NCI-H2171 treated with DMSO at 0.1 percent for 48 hours (cell line): ENCODE measurements around the gene TIMM17A.
"Not testable (repeated sequence)": the region's sequence is repeated elsewhere in the genome, so short reads cannot be mapped to it uniquely, and the experiment has no call there.

Experiments used
- DNase-seq: peaks from one replicate; lab custom pipeline; 2025; lab: John Stamatoyannopoulos, UW

TIMM17A gene

DNA sequence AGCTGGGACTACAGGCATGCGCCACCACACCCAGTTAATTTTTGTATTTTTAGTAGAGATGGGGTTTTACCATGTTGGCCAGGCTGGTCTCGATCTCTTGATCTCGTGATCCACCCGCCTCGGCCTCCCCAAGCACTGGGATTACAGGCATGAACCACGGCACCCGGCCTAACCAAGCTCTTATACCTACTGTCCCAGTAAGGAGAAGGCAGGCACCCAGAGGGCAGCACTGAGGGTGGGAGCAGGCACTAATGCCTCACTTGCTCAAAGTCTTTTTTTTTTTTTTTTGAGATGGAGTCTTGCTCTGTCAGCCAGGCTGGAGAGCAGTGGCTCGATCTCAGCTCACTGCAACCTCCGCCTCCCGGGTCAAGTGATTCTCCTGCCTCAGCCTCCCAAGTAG lies 15.0 kb upstream of the TIMM17A start:
- DNase-seq: not testable (repeated sequence)

DNA sequence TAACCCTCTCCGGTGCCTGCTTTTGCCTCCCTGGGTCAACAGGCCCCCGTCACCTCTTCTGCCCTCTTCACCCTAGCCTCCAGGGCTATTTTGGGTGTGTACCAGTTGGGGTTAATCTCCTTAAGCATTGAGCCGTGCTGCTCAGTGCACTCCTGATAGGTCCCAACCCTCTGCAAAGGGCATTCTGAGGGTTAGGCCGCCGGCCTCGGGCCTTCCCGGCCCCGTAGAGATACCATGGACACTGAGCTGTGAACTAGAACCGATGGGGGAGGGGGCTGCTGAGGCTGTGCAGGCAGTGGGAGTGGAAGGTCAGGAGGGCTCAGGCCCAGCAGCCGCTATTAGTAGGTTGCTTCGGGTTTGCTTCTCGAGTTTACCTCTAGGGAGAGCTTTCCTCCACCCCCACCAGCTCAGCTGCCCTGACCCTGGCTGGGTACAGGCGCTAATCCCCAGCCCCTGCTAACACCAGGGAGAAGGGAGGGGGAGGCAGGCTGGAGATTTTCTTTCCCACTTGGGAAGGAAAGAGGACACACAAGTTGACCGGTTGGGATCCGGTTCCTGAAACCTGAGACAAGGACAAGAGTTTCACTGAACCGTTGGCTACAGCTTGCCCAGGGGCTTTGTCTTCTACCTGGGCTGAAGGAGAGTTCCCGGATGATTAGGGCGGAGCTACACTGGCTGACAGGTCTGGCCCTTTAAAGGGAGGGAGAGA lies 13.7 kb upstream of the TIMM17A start:
- DNase-seq: no peak

DNA sequence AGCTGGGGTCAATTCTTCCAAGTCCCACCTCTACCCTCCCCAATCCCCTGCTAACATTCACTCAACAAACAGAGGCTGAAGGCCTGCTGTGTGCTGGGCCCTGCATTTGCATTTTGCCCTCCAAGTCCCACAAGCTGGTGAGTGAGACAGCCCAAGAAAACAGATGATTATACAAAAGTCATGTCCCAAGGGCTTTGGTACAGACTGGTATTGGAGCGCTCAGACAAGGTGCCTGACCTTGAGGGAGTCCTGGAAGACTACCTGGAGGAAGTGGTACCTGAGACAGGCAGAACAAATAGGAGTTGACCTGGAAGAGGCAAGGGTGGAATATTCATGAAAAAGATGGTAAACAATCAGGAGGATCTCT lies 13.2 kb upstream of the TIMM17A start:
- no peak for DNase-seq

DNA sequence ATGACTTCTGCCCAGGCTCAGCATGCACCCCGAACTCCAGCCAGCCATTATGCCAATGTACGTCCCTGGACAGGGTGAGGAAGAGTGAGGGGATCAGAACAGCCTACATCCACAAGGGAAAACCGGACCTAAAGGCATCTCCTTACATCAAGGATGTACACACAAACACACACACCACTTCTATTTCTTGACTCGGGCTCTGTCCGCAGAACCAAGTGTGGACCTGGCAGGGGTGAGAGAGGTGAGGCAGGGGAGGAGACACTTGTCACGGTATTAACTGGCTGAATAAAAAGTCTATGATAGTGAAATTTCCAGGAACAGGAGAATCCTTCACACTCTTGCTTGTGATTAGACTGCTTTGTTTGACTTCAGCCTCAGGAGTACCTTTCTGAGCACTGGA lies 11.3 kb upstream of the TIMM17A start:
- no peak for DNase-seq

DNA sequence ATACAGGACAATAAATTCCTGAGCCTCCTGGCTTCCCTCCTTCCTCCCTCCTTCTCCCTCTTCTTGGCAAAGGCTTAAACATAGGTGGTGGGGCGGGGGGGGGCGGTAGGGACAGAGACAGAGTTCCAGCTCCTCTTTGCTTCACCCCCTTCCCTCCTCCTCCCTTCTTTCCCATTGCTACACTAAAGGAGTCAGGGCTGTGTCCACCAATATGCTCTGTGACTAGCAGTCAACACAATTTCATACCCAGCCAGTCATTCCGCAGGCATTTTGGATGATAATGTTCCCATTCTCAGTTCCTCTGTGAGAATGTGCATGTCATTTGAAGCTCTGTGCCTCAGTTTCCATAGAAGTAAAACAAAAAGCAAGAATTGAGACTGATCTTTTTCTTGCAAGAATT lies 10.7 kb upstream of the TIMM17A start:
- DNase-seq: no peak

DNA sequence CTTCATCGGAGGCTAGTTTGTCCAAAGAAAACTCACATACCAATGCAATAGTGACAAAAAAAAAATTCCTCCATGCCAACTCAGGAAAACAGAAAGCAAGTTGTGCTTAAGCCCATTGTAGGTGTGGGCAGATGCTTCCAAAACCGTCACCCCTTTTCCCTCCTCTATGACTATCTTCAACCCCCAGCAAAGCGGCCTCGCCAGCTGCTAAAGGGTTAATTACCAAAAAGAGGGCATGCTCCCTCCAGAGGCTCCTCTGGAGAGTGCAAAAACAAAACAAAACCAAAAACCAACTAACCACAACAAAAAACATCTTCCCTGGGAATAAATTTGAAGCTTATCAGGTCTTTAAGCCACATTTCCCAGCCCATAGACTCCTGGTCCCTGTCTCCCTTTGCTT lies 10.1 kb upstream of the TIMM17A start:
- no peak for DNase-seq

DNA sequence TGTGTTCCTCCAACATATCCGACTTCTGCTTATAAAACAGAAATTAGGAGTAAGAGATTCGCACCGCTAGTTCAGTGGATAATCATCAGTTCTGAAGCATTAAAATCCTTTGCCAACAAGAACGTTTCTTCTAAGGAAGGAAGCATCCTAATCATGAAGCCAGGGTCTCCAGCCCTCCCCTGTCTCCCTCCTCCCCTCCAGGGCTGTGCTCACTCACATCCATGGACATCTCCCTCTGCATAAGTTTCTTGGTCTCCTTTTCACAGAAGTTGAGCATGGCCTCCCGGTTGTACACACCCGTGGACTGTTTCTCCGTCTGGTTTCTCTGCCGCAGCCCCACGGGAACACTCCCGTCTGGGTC lies 9.5 kb upstream of the TIMM17A start:
- no peak for DNase-seq

DNA sequence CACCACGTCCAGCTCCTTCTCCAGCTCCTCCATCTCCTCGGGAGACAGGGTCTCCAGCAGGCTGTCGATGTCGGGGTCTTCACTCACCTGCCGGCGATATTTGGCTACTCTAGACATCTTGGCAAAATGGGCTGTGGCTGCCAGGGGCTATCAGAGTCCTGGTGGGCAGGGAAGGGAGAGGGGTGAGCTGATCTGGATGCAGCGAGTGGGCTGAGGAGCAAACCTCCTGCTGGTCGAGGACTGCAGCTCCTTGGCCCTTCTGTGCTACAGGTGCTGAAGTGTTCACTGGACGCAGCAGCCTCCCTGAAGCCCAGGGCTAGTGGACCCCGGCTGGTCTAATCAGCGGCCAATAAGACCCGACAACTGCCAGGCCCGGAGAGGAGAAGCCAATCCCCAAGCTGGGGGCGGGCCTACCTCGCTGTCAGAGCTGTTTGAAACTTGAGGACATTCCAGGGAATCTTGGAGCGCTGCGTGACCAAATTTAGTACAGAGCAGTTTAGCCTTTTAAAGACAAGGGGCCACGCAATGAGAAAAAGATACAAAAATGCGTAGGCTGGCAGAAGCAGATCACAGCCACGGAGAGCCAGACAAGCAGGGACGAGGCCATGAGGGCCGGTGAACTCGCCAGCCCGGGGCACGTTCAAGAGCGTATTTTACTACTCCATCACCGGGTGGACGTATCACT lies 8.9 kb upstream of the TIMM17A start, which contains the start of gene LMOD1:
Gene LMOD1 (minus strand): TSS at position 325 of the 685 bp plus-strand sequence. CDS start 208 bp downstream, at position 117.
- no peak for DNase-seq

DNA sequence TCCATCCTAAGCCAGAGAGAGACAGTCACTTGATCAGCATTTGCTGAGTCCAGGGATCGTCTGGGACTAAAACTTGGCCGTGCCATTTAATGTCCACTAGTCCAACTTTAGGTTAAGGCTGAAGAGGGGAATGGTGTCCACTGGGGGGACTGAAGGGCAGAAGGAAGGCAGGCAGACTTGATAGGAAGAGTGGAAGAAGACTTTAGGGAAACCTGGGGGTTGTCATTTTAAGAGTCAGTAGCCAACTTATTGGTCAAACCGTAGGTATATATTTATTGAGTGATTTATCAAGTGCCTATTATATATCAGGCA lies 7.7 kb upstream of the TIMM17A start:
- DNase-seq: no peak

DNA sequence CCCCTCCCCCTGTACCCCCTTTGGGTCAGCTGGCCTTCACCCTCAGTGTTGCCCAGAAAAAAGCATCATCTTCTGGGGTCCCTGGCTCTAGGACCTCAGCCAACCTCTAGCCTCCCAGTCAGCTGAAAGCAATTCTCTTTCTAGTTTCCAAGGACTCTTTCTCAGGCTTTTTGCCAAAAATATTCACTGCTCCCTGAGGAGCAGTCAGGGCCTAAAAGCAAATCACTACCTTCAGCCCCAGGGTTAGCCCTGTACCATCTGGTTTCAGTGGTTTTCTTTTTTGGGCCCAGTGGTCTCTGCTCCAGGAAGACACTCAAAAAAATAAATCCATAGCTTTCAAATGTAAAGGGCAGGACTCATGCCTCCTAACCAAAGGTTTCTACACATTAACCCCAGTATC lies 5.8 kb upstream of the TIMM17A start:
- peak; percentile 33 for DNase-seq

DNA sequence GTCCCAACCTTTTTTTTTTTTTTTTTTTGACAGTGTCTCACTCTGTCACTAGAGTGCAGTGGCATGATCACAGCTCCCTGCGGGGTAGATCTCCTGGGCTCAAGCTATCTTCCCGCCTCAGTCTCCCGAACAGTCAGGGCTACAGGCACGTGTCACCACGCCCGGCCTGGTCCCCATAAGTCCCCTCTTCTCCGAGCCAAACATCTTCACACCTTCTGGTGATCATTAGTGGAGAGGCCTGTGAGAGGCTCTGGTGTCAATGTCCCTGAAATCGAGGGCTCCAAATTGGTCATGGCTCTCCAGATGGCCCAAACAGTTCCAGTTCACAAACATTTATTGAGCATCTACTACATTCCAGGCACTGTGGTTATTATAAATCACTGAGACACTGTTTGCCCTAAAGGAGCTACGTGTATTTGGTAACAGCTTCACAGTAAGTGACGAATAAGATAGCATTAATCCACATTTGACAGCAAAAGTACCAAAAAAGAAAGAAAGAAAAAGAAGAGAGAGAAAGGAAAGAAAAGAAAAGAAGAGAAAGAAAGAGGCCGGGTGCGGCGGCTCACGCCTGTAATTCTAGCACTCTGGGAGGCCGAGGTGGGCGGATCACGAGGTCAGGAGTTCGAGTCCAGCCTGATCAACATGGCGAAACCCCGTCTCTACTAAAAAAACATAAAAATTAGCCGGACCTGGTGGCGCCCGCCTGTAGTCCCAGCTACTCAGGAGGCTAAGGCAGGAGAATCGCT lies 867 bp upstream of the TIMM17A start:
- no peak for DNase-seq

DNA sequence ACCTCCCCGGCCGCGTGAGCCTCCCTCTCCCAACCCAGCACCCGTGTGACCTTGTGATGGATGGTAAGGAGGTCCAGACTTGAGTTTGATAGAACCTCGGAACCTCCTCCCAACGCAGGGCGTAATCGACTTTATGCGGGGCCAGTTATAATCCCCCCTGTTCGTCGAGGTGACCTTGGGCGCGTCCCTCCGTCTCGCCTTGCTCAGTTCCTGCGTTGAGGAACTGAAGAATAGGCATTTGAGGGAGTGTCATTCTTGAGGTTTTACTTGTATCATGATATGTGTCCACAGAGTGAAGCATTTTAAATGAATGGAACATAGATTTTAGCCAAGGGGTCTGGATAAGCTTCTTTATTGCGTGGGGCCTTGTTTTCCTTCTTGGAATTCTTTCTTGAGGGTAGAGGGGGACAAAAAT lies 433 bp downstream of the TIMM17A start:
- DNase-seq: no peak

DNA sequence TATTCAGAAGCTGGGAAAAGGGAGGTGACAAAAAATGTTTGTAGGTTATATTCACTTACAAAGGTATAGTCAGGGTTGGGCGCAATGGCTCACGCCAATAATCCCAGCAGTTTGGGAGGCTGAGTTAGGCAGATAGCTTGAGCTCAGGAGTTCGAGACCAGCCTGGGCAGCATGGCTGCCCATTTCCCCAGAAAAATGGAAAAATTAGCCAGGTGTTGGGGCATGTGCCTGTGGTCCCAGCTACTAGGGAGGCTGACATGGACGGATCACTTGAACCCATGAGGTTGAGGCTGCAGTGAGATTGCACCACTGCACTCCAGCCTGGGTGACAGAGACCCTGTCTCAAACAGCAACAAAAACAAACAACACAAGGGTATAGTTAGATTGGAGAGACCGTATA lies 3.0 kb downstream of the TIMM17A start:
- no peak for DNase-seq

DNA sequence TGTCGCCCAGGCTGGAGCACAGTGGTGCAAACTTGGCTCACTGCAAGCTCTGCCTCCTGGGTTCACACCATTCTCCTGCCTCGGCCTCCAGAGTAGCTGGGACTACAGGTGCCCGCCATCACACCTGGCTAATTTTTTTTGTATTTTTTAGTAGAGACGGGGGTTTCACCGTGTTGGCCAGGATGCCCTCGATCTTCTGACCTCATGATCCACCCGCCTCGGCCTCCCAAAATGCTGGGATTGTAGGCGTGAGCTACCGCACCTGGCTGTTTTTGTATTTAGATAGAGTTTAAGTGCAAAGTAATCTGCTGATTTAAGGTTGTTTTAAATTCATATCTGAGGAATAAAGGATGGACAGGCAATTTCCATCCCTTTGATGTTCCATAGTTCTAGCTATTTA lies 7.1 kb downstream of the TIMM17A start:
- DNase-seq: not testable (repeated sequence)

DNA sequence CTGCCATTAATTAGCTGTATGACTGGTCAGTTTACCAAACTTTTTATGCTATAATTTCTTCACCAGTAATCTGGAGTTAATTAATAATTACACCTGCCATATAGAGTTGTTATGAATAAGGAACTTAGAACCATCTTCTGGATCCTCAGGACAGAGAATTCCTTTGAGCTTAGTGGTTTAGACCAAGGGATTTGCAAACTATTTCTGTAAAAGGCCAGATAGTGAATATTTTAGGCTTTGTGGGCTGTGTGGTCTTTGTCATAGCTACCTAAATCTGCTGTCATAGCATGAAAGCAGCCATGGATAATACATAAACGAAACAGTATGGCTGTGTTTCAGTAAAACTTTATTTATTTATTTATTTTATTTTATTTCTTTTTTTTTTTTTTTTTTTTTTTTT lies 9.0 kb downstream of the TIMM17A start:
- no peak for DNase-seq

DNA sequence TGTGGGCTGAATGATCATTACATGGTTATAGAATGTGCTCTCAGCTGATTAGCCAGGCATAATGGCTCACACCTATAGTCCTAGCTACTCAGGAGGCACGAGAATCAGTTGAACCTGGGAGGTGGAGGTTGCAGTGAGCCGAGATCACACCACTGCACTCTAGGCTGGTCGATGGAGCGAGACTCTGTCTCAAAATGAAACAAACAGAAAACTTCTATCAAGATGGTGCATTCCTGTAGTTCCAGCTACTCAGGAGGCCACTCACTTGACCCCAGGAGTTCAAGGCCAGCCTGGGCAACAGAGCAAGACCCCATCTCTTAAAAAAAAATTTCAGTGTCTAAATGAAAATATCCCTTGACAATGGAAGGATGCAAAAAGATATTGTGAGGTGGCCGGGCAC lies 10.9 kb downstream of the TIMM17A start:
- DNase-seq: no peak

DNA sequence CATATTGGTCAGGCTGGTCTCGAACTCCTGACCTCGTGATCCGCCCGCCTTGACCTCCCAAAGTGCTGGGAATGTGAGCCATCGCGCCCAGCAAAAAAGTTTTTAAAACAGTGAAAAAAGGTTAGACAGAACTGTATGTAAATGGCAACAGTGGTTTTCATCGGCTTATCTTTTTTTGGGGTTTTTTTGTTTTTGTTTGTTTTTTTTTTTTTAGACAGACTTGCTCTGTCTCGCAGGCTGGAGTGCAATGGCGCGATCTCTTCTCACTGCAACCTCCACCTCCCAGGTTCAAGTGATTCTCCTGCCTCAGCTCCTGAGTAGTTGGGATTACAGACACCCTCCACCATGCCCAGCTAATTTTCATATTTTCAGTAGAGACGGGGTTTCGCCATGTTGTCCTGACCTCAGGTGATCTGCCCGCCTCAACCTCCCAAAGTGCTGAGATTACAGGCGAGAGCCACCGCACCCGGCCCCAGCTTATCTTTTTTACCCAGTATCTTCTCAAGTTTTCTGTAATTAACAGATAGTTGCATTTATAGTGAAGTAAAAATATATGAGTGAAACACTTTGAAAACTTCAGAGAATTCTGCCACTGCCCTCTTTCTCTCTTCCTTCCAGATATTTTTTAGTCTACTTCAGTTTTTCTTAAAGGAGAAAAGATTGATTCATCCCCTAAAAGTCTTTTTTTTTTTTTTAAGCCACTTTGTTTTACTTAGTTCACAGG lies 13.1 kb downstream of the TIMM17A start:
- DNase-seq: no peak

DNA sequence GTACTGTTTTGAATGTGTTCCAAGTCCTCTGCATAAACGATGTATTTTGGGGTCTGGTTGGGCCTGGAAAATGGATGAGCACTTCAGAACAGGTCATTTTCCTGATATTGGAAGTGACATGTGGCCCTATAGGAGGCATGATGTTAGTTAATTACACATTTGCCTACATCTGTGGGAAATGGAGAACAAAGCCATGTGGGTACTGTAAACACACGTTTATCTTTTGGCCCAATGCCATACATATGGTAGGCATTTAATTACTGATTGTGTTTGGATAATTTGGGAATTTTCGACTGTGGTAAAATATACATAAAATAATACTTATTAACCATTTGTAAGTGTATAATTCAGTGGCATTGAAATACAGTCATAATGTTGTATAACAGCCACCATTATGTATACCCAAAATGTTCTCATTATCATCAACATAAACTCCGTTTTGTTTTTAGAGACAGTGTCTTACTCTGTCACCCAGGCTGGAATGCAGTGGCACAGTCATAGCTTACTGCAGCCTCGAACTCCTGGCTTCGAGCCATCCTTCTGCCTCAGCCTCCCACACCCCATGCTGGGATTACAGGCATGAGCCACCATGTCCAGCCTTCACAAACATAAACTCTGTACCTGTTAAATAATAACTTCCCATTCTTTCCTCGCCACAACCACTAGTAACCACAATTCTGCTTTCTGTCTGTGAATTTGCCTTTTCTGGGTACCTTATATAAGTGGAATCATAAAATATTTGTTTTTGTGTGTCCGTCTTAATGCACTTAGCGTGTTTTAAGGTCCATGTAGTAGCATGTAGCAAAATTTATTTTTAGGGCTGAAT lies 15.2 kb downstream of the TIMM17A start:
- DNase-seq: peak; percentile 74

DNA sequence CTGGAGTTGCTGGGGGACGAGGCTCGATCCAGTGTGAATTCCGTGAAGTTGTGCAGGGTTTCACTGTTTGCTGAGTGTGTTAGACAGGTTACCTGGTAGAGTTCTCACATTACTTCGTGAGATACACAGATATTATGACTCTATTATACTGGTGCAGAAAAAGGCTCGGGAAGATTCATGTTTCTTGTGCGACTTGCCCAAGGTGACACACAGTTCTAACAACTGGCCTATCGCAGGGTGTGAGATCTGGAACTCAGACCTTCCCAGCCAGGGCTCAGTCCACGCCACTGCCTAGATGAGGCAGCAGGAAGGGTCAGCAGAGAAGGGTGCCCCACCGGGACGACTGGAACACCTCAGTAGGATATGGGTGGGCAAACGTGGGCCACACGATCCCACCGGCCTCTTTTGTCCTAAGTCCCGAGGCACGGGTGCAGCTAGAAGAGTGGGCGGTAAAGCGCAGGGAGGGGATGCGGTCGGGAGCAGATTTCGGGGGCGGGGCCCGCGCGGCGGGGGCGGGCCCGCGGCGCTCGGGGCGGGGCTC lies 26.8 kb downstream of the TIMM17A start:
- peak; percentile 53 for DNase-seq

DNA sequence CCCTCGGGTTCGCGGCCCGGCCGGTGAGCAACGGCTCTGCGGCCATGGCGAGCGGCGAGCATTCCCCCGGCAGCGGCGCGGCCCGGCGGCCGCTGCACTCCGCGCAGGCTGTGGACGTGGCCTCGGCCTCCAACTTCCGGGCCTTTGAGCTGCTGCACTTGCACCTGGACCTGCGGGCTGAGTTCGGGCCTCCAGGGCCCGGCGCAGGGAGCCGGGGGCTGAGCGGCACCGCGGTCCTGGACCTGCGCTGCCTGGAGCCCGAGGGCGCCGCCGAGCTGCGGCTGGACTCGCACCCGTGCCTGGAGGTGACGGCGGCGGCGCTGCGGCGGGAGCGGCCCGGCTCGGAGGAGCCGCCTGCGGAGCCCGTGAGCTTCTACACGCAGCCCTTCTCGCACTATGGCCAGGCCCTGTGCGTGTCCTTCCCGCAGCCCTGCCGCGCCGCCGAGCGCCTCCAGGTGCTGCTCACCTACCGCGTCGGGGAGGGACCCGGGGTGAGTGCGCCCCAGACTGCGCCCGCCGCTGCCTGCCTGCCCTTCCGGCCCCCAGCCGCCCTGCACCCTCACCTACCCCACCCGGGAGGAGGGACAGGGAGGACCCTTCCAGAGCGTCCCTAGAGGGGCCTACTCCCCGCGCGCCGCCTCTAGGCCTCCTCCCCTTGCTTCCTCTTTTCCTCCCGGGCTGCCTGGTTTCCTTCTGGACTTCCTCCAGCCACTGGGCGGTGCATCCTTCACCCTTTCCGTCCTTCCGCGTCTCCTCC lies 27.5 kb downstream of the TIMM17A start, which contains the start of gene RNPEP:
Gene RNPEP (plus strand): TSS at position 26 of the 757 bp plus-strand sequence. CDS start 19 bp downstream, at position 45.
- peak; percentile 75 for DNase-seq

DNA sequence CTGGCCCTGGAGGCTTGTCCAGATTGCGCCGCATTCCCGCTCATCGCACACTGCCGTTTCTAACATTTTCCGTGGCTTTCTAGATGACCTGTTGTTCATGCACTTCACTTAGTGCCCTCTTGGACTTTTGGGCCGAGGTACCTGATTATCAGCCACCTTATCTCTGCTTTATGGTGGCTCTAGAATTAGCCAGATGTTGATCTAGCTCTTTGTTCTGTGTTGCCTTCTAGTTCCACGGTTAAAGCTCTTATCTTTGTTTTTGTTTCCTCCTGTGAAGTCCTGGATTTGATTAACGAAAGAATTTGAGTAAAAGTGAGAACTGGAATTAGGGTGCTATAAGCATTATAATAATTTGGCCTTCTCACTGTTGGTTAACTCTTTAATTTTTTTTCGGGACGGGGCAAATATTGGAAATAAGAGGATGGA lies 28.1 kb downstream of the TIMM17A start:
- DNase-seq: no peak
